Keratinocyte (primary cell): ENCODE measurements around the gene RSPO3. TPM values are rescaled to one million over a fixed set of nuclear protein-coding genes. Genes with fewer than 3 reads are reported as not detected.
A peak's percentile ranks its signal among the peaks of the same experiment; 100 is the strongest.

Source experiments
- DNase-seq: peaks from one replicate; pipeline ENCODE4 v3.0.0-alpha.2; 2011; ENCODE audit warnings: low read depth, missing footprints, low spot score
- FAIRE-seq: peaks from 2 replicates; lab custom pipeline; 2011; peaks lifted over from hg19 to GRCh38; lab: Jason Lieb, UNC
- H2AFZ ChIP-seq: 2 replicates; pipeline ENCODE4 v1.6.0; 2012; ENCODE audit warnings: low read length, control low read depth, inconsistent platforms; ENCODE audit not compliant: control insufficient read depth
- H3K27ac ChIP-seq: 2 replicates; pipeline ENCODE4 v1.5.1; 2011; ENCODE audit warnings: low read length; ENCODE audit not compliant: control insufficient read depth, insufficient read depth
- H3K27me3 ChIP-seq: 3 replicates; pipeline ENCODE4 v1.6.0; 2011; ENCODE audit warnings: low read length; ENCODE audit not compliant: control insufficient read depth, insufficient read depth; ENCODE audit errors: extremely low read depth
- H3K36me3 ChIP-seq, 2 experiments: 2 replicates in 1 of 2; 3 replicates in 1 of 2; pipeline ENCODE4 v1.5.1; 2011; ENCODE audit warnings: low read length in 2 of 2, mild to moderate bottlenecking in 1 of 2; ENCODE audit not compliant: control insufficient read depth in 2 of 2, insufficient read depth in 2 of 2; ENCODE audit errors: extremely low read depth in 1 of 2
- H3K4me1 ChIP-seq: 3 replicates; pipeline ENCODE4 v1.5.1; 2011; ENCODE audit warnings: low read length; ENCODE audit not compliant: control insufficient read depth, insufficient read depth; ENCODE audit errors: extremely low read depth
- H3K4me2 ChIP-seq: 3 replicates; pipeline ENCODE4 v1.6.0; 2011; ENCODE audit warnings: low read depth, low read length; ENCODE audit not compliant: control insufficient read depth, insufficient read depth; ENCODE audit errors: extremely low read depth
- H3K4me3 ChIP-seq, 3 experiments: fragments of 200-600 bp in 1 of 3; sonication (generic) in 1 of 3; 2 replicates in 2 of 3; 3 replicates in 1 of 3; pipeline ENCODE4 v1.5.1; 2011 to 2016; ENCODE audit warnings: low read length in 3 of 3, mild to moderate bottlenecking in 3 of 3, control low read depth in 2 of 3, inconsistent platforms in 1 of 3, low read depth in 1 of 3, mixed read lengths in 1 of 3, mixed run types in 1 of 3, moderate library complexity in 1 of 3; ENCODE audit not compliant: control insufficient read depth in 2 of 3, insufficient read depth in 2 of 3; ENCODE audit errors: extremely low read depth in 1 of 3
- H3K79me2 ChIP-seq: 2 replicates; pipeline ENCODE4 v1.6.0; 2012; ENCODE audit warnings: low read length; ENCODE audit not compliant: control insufficient read depth, insufficient read depth
- H3K9ac ChIP-seq: 3 replicates; pipeline ENCODE4 v1.6.0; 2011; ENCODE audit warnings: low read length; ENCODE audit not compliant: control insufficient read depth, insufficient read depth; ENCODE audit errors: extremely low read depth
- H3K9me1 ChIP-seq: 3 replicates; pipeline ENCODE4 v1.6.0; 2011; ENCODE audit warnings: low read length; ENCODE audit not compliant: control insufficient read depth, insufficient read depth; ENCODE audit errors: extremely low read depth
- H3K9me3 ChIP-seq: 2 replicates; pipeline ENCODE4 v1.5.1; 2012; ENCODE audit warnings: low read depth, low read length; ENCODE audit not compliant: control insufficient read depth
- H4K20me1 ChIP-seq: 3 replicates; pipeline ENCODE4 v1.6.0; 2011; ENCODE audit warnings: low read length; ENCODE audit not compliant: control insufficient read depth, insufficient read depth; ENCODE audit errors: extremely low read depth
- EZH2 ChIP-seq: IDR thresholded peaks from one replicate; pipeline ENCODE4 v1.6.1; 2012; ENCODE audit warnings: inconsistent platforms, mild to moderate bottlenecking, low read length, moderate library complexity
- dilution Hi-C: fragments of 300-500 bp; cut with MboI; formaldehyde crosslinking; loops from one replicate; pipeline ENCODE4 v1.7.0; 2020; ENCODE audit warnings: low sequenced_read_pairs; ENCODE audit not compliant: extremely low pct_ligation_motif_present
- polyA plus RNA-seq, 5 experiments: library from polyadenylated mRNA; depleted of rRNA in 3 of 5; stranded (reverse) in 3 of 5; stranded (forward) in 1 of 5; unstranded in 1 of 5; fragments of >200 nt; gene quantifications; 1 replicate in 1 of 5; 2 replicates in 3 of 5; 3 replicates in 1 of 5; pipeline versions ENCODE4 v1.2.1 to v1.2.3, GENCODE V29; 2011 to 2012; ENCODE audit warnings: missing spikeins in 2 of 5, low read depth in 1 of 5, low replicate concordance in 1 of 5
- TF ChIP-seq, protein P1 (sequence below), 3 experiments: IDR thresholded peaks in 1 of 3; conservative IDR thresholded peaks in 1 of 3; optimal IDR thresholded peaks in 1 of 3; 2 replicates in 2 of 3; 3 replicates in 1 of 3; pipeline versions ENCODE3 to v1.5.1; 2011; ENCODE audit warnings: low read length in 3 of 3, mild to moderate bottlenecking in 3 of 3, moderate library complexity in 2 of 3, control low read depth in 1 of 3, inconsistent platforms in 1 of 3; ENCODE audit not compliant: insufficient read depth in 2 of 3; ENCODE audit errors: extremely low read depth in 1 of 3

The RSPO3 gene
- polyA plus RNA-seq, 1 donor (not counting 4 experiments of a cell fraction or from before 2014, with no cell fraction given), result not detected

DNA sequence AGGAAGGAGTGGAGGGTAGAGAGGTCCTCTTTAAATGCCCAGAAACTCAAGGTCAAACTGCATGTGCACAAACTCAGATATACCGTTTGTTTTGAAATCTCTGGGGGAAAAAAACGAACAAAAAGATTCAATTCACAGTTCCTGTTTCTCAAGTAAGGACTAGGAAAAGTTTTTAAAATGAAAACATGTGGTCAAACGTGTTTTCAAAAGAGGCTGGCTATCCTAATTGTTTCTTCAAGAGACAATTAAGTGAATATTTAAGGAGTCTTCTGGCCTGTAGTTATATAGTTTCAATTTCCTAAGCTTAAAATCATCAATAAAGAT is 3.1 kb downstream of the RSPO3 start:
- Histone ChIP-seq H3K79me2 (no peaks in the 10 kb centered on the region), H3K9ac (no peak overlapping the region), H4K20me1 (no peaks in the 10 kb centered on the region), H3K27me3 (peaks cover 48% of the 10 kb centered on the region), H3K4me2 (no peak overlapping the region), H2AFZ (no peak overlapping the region), H3K27ac (no peak overlapping the region), H3K9me1 (no peaks in the 10 kb centered on the region), H3K4me1 (peaks cover 9% of the 10 kb centered on the region), H3K36me3 (no peaks in the 10 kb centered on the region), H3K4me3 (no peak overlapping the region), H3K9me3 (no peaks in the 10 kb centered on the region)
- peak; percentile 70 for FAIRE-seq
- dilution Hi-C loops, result no loop called here
- DNase-seq, result no peak
- no peak for TF ChIP-seq EZH2
- TF ChIP-seq, protein P1, sequence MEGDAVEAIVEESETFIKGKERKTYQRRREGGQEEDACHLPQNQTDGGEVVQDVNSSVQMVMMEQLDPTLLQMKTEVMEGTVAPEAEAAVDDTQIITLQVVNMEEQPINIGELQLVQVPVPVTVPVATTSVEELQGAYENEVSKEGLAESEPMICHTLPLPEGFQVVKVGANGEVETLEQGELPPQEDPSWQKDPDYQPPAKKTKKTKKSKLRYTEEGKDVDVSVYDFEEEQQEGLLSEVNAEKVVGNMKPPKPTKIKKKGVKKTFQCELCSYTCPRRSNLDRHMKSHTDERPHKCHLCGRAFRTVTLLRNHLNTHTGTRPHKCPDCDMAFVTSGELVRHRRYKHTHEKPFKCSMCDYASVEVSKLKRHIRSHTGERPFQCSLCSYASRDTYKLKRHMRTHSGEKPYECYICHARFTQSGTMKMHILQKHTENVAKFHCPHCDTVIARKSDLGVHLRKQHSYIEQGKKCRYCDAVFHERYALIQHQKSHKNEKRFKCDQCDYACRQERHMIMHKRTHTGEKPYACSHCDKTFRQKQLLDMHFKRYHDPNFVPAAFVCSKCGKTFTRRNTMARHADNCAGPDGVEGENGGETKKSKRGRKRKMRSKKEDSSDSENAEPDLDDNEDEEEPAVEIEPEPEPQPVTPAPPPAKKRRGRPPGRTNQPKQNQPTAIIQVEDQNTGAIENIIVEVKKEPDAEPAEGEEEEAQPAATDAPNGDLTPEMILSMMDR (optimal IDR thresholded peaks at IDR 0.05 in 1 of 3, IDR thresholded peaks at IDR 0.05 in 1 of 3, conservative IDR thresholded peaks at IDR 0.05 in 1 of 3; ENCODE audit: extremely low read depth in 1 of 3, insufficient read depth in 2 of 3, low read length in 3 of 3), result no peak

DNA sequence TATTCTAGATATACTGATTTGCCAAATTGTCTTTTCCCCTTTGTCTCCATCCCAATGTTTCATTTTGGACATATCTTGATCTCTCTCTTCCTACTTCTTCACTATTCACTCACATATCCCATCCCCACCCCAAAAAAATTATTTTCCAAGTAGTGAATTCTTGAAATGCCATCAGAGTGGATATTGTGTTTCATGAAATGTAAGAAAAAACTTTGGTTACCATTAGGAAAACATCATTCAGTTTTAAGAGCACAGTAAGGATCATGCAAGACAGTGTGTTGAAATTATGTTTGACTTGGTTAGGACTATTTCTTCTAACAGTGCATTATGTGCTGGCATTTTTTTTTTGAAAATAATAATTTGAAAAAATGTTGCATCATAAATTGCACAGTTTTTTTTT is 5.7 kb downstream of the RSPO3 start:
- peaks cover 26% of the 10 kb centered on the region for H3K27me3 ChIP-seq
- DNase-seq (no peak), FAIRE-seq (no peak)
- H2AFZ ChIP-seq, result no peak overlapping the region
- no peak overlapping the region for H3K27ac ChIP-seq
- TF ChIP-seq EZH2, result no peak
- TF ChIP-seq, protein P1 (optimal IDR thresholded peaks at IDR 0.05 in 1 of 3, IDR thresholded peaks at IDR 0.05 in 1 of 3, conservative IDR thresholded peaks at IDR 0.05 in 1 of 3; ENCODE audit: extremely low read depth in 1 of 3, insufficient read depth in 2 of 3, low read length in 3 of 3), result no peak
- no peak overlapping the region for H3K4me3 ChIP-seq
- H3K36me3 ChIP-seq, result no peaks in the 10 kb centered on the region
- H3K4me1 ChIP-seq, result peaks cover 9% of the 10 kb centered on the region
- no peaks in the 10 kb centered on the region for H3K9me3 ChIP-seq
- no peak overlapping the region for H3K4me2 ChIP-seq
- H3K9me1 ChIP-seq, result no peaks in the 10 kb centered on the region
- dilution Hi-C loops, result no loop called here
- no peaks in the 10 kb centered on the region for H4K20me1 ChIP-seq
- no peaks in the 10 kb centered on the region for H3K79me2 ChIP-seq
- no peak overlapping the region for H3K9ac ChIP-seq
